ENCODE results near the gene PPFIBP1.

The PPFIBP1 gene

GRCh38 chr12:27672643-27673042, 148.6 kb downstream of the PPFIBP1 start:
- H3K27ac ChIP-seq (ENCODE audit: low read depth, low read length, poor library complexity, severe bottlenecking): no peak overlapping the region
- H3K79me2 ChIP-seq (ENCODE audit: insufficient read depth, low read length): no peaks in the 10 kb centered on the region
- no peak overlapping the region for H3K4me3 ChIP-seq (ENCODE audit: low read depth, low read length, poor library complexity, severe bottlenecking)
- H3K27me3 ChIP-seq (ENCODE audit: insufficient read depth, low read length): no peaks in the 10 kb centered on the region
- H3K36me3 ChIP-seq (ENCODE audit: insufficient read depth, low read length): no peaks in the 10 kb centered on the region
- H4K20me1 ChIP-seq (ENCODE audit: insufficient read depth, low read length): no peaks in the 10 kb centered on the region
- no peak overlapping the region for H3K4me2 ChIP-seq (ENCODE audit: low read length)
- no peaks in the 10 kb centered on the region for H3K9me2 ChIP-seq (ENCODE audit: low read depth, low read length)
- no peak for TF ChIP-seq CTCF (IDR thresholded peaks at IDR 0.05; ENCODE audit: low read length)
- no peak for TF ChIP-seq EZH2 (IDR thresholded peaks at IDR 0.05; ENCODE audit: borderline replicate concordance, low read length)
- H3K4me1 ChIP-seq (ENCODE audit: insufficient read depth, low read length, severe bottlenecking): no peaks in the 10 kb centered on the region
- no peak overlapping the region for H3K9ac ChIP-seq (ENCODE audit: low read length)
- H3F3A ChIP-seq (ENCODE audit: insufficient read depth, low read length): no peaks in the 10 kb centered on the region
- no peak overlapping the region for H2AFZ ChIP-seq (ENCODE audit: low read length)
- no peaks in the 10 kb centered on the region for H3K9me3 ChIP-seq (ENCODE audit: low read length)

- no peak overlapping the region for H3K27ac ChIP-seq (ENCODE audit: low read depth, low read length, poor library complexity, severe bottlenecking)
- no peak overlapping the region for H2AFZ ChIP-seq (ENCODE audit: low read length)
- no peaks in the 10 kb centered on the region for H3K36me3 ChIP-seq (ENCODE audit: insufficient read depth, low read length)
- no peaks in the 10 kb centered on the region for H3K9me3 ChIP-seq (ENCODE audit: low read length)
- no peaks in the 10 kb centered on the region for H3K27me3 ChIP-seq (ENCODE audit: insufficient read depth, low read length)
- no peaks in the 10 kb centered on the region for H3K9me2 ChIP-seq (ENCODE audit: low read depth, low read length)
- H3K4me3 ChIP-seq (ENCODE audit: low read depth, low read length, poor library complexity, severe bottlenecking): no peak overlapping the region
- TF ChIP-seq EZH2 (IDR thresholded peaks at IDR 0.05; ENCODE audit: borderline replicate concordance, low read length): no peak
- no peak for TF ChIP-seq CTCF (IDR thresholded peaks at IDR 0.05; ENCODE audit: low read length)
- H3K4me1 ChIP-seq (ENCODE audit: insufficient read depth, low read length, severe bottlenecking): no peaks in the 10 kb centered on the region
- no peaks in the 10 kb centered on the region for H3K79me2 ChIP-seq (ENCODE audit: insufficient read depth, low read length)
- H3F3A ChIP-seq (ENCODE audit: insufficient read depth, low read length): no peaks in the 10 kb centered on the region
- H3K4me2 ChIP-seq (ENCODE audit: low read length): no peak overlapping the region
- no peak overlapping the region for H3K9ac ChIP-seq (ENCODE audit: low read length)
- H4K20me1 ChIP-seq (ENCODE audit: insufficient read depth, low read length): no peaks in the 10 kb centered on the region
Observed at GRCh38 chr12:27673101-27673718, 149.2 kb downstream of the PPFIBP1 start.

- Histone ChIP-seq H3K36me3 (ENCODE audit: insufficient read depth, low read length) (no peaks in the 10 kb centered on the region), H3K4me3 (ENCODE audit: low read depth, low read length, poor library complexity, severe bottlenecking) (no peak overlapping the region), H3F3A (ENCODE audit: insufficient read depth, low read length) (no peaks in the 10 kb centered on the region), H3K79me2 (ENCODE audit: insufficient read depth, low read length) (no peaks in the 10 kb centered on the region), H4K20me1 (ENCODE audit: insufficient read depth, low read length) (no peaks in the 10 kb centered on the region), H3K4me1 (ENCODE audit: insufficient read depth, low read length, severe bottlenecking) (no peaks in the 10 kb centered on the region), H3K9me2 (ENCODE audit: low read depth, low read length) (no peaks in the 10 kb centered on the region), H3K27me3 (ENCODE audit: insufficient read depth, low read length) (no peaks in the 10 kb centered on the region), H3K4me2 (ENCODE audit: low read length) (no peak overlapping the region), H3K9ac (ENCODE audit: low read length) (no peak overlapping the region), H3K9me3 (ENCODE audit: low read length) (no peaks in the 10 kb centered on the region), H2AFZ (ENCODE audit: low read length) (no peak overlapping the region), H3K27ac (ENCODE audit: low read depth, low read length, poor library complexity, severe bottlenecking) (no peak overlapping the region)
- TF ChIP-seq EZH2 (IDR thresholded peaks at IDR 0.05; ENCODE audit: borderline replicate concordance, low read length) (no peak), CTCF (IDR thresholded peaks at IDR 0.05; ENCODE audit: low read length) (no peak)
Observed at GRCh38 chr12:27674989-27675388, 151.0 kb downstream of the PPFIBP1 start.

All from OCI-LY1 (cell line).